Activated T-helper 17 cell treated with anti-CD3 and anti-CD28 coated beads, Interleukin-2, amount 50 U/mL, for 72 hours (primary cell): ENCODE results near the gene VPS26C. TPM values are rescaled to one million over a fixed set of nuclear protein-coding genes. Genes with fewer than 3 reads are reported as not detected.
"Not testable (repeated sequence)": the region's sequence is repeated elsewhere in the genome, so short reads cannot be mapped to it uniquely, and the experiment has no call there.

ENCODE experiments used
- ATAC-seq: fragments of 150-1000 bp; cut with Tn5 transposase; replicated peaks from 2 replicates; pipeline ENCODE4 v1.10.0; 2021; ENCODE audit warnings: mild to moderate bottlenecking, moderate library complexity
- H3K27ac Mint-ChIP-seq: one replicate; pipeline ENCODE4 v1.8.0; 2022; ENCODE audit warnings: mixed read lengths
- H3K27me3 Mint-ChIP-seq: one replicate; pipeline ENCODE4 v1.8.0; 2022; ENCODE audit warnings: mixed read lengths
- H3K36me3 Mint-ChIP-seq: one replicate; pipeline ENCODE4 v1.8.0; 2022; ENCODE audit warnings: low read depth, mild to moderate bottlenecking, mixed read lengths
- H3K4me1 Mint-ChIP-seq: one replicate; pipeline ENCODE4 v1.8.0; 2022; ENCODE audit warnings: mixed read lengths
- H3K4me3 Mint-ChIP-seq: one replicate; pipeline ENCODE4 v1.8.0; 2022; ENCODE audit warnings: mild to moderate bottlenecking, mixed read lengths
- H3K9me3 Mint-ChIP-seq: one replicate; pipeline ENCODE4 v1.8.0; 2022; ENCODE audit warnings: mixed read lengths
- total RNA-seq, 2 donors: library from RNA; stranded (reverse); gene quantifications; one replicate each; pipeline ENCODE4 v1.2.3, GENCODE V29; 2022

Gene VPS26C
- total RNA-seq, 2 donors from 2014 or later, result 72.1 to 78.5 TPM

GRCh38 chr21:37230632-37231248 lies 36.4 kb downstream of the VPS26C start:
- ATAC-seq, result no peak
- no peaks in the 10 kb centered on the region for H3K27me3 Mint-ChIP-seq
- no peak overlapping the region for H3K4me3 Mint-ChIP-seq
- H3K27ac Mint-ChIP-seq, result peak overlapping the region; percentile 53
- no peaks in the 10 kb centered on the region for H3K9me3 Mint-ChIP-seq
- peaks cover 11% of the 10 kb centered on the region for H3K4me1 Mint-ChIP-seq
- peaks cover 78% of the 10 kb centered on the region for H3K36me3 Mint-ChIP-seq

- no peak overlapping the region for H3K4me3 Mint-ChIP-seq
- H3K9me3 Mint-ChIP-seq, result no peaks in the 10 kb centered on the region
- peaks cover 95% of the 10 kb centered on the region for H3K36me3 Mint-ChIP-seq
- peaks cover 22% of the 10 kb centered on the region for H3K4me1 Mint-ChIP-seq
- H3K27ac Mint-ChIP-seq, result no peak overlapping the region
- no peak for ATAC-seq
- no peaks in the 10 kb centered on the region for H3K27me3 Mint-ChIP-seq
Measured at GRCh38 chr21:37228003-37228400, 39.1 kb downstream of the VPS26C start.

- no peak overlapping the region for H3K27ac Mint-ChIP-seq
- no peaks in the 10 kb centered on the region for H3K9me3 Mint-ChIP-seq
- H3K4me3 Mint-ChIP-seq, result no peak overlapping the region
- peaks cover 91% of the 10 kb centered on the region for H3K36me3 Mint-ChIP-seq
- ATAC-seq, result no peak
- H3K27me3 Mint-ChIP-seq, result no peaks in the 10 kb centered on the region
- H3K4me1 Mint-ChIP-seq, result peaks cover 24% of the 10 kb centered on the region
Measured at GRCh38 chr21:37227071-37228002, 39.8 kb downstream of the VPS26C start.

- Mint-ChIP-seq H3K4me3 (peak overlapping the region; percentile 35), H3K36me3 (peaks cover 84% of the 10 kb centered on the region), H3K27me3 (no peaks in the 10 kb centered on the region), H3K9me3 (no peaks in the 10 kb centered on the region), H3K27ac (peak overlapping the region; percentile 41), H3K4me1 (peaks cover 21% of the 10 kb centered on the region)
- ATAC-seq, result no peak
Measured at GRCh38 chr21:37226041-37226920, 40.9 kb downstream of the VPS26C start.

- Mint-ChIP-seq H3K9me3 (no peaks in the 10 kb centered on the region), H3K27me3 (no peaks in the 10 kb centered on the region), H3K4me3 (peak overlapping the region; percentile 35), H3K36me3 (peaks cover 77% of the 10 kb centered on the region), H3K27ac (peak overlapping the region; percentile 41), H3K4me1 (peaks cover 18% of the 10 kb centered on the region)
- ATAC-seq, result peak; percentile 20
Measured at GRCh38 chr21:37224861-37225839, 42.0 kb downstream of the VPS26C start.

- H3K4me1 Mint-ChIP-seq, result peaks cover 22% of the 10 kb centered on the region
Measured at GRCh38 chr21:37223804-37224345, 43.3 kb downstream of the VPS26C start.

GRCh38 chr21:37222248-37222647 lies 44.9 kb downstream of the VPS26C start:
- Mint-ChIP-seq H3K4me1 (peaks cover 22% of the 10 kb centered on the region), H3K36me3 (peaks cover 53% of the 10 kb centered on the region), H3K4me3 (peak overlapping the region; percentile 83)
- not testable (repeated sequence) for H3K9me3 Mint-ChIP-seq, H3K27ac Mint-ChIP-seq, H3K27me3 Mint-ChIP-seq, ATAC-seq

More at GRCh38 chr21:37223804-37224345, 43.3 kb downstream of the VPS26C start:
- Mint-ChIP-seq H3K36me3 (peaks cover 67% of the 10 kb centered on the region), H3K9me3 (no peaks in the 10 kb centered on the region), H3K4me3 (peak overlapping the region; percentile 83), H3K27ac (peak overlapping the region; percentile 23), H3K27me3 (no peaks in the 10 kb centered on the region)
- no peak for ATAC-seq

GRCh38 chr21:37220981-37221664 lies 46.0 kb downstream of the VPS26C start:
- Mint-ChIP-seq H3K27me3 (no peaks in the 10 kb centered on the region), H3K4me3 (peak overlapping the region; percentile 83), H3K4me1 (peaks cover 22% of the 10 kb centered on the region), H3K9me3 (no peaks in the 10 kb centered on the region), H3K36me3 (peaks cover 42% of the 10 kb centered on the region), H3K27ac (peak overlapping the region; percentile 94)
- peak; percentile 89 for ATAC-seq

- peaks cover 36% of the 10 kb centered on the region for H3K36me3 Mint-ChIP-seq
- no peaks in the 10 kb centered on the region for H3K27me3 Mint-ChIP-seq
- peak; percentile 39 for ATAC-seq
- H3K9me3 Mint-ChIP-seq, result no peaks in the 10 kb centered on the region
- H3K4me1 Mint-ChIP-seq, result peaks cover 16% of the 10 kb centered on the region
- H3K4me3 Mint-ChIP-seq, result peak overlapping the region; percentile 83
- H3K27ac Mint-ChIP-seq, result peak overlapping the region; percentile 94
Measured at GRCh38 chr21:37220433-37220980, 46.6 kb downstream of the VPS26C start.

GRCh38 chr21:37219761-37220432 lies 47.2 kb downstream of the VPS26C start:
- no peaks in the 10 kb centered on the region for H3K9me3 Mint-ChIP-seq
- peaks cover 30% of the 10 kb centered on the region for H3K36me3 Mint-ChIP-seq
- H3K4me3 Mint-ChIP-seq, result peak overlapping the region; percentile 83
- peaks cover 10% of the 10 kb centered on the region for H3K4me1 Mint-ChIP-seq
- no peak for ATAC-seq
- H3K27ac Mint-ChIP-seq, result peak overlapping the region; percentile 94
- no peaks in the 10 kb centered on the region for H3K27me3 Mint-ChIP-seq

GRCh38 chr21:37214952-37215351 lies 52.2 kb downstream of the VPS26C start:
- ATAC-seq, result no peak
- H3K4me1 Mint-ChIP-seq, result peaks cover 1% of the 10 kb centered on the region
- no peak overlapping the region for H3K4me3 Mint-ChIP-seq
- H3K27ac Mint-ChIP-seq, result no peak overlapping the region
- H3K36me3 Mint-ChIP-seq, result no peaks in the 10 kb centered on the region
- H3K9me3 Mint-ChIP-seq, result no peaks in the 10 kb centered on the region
- no peaks in the 10 kb centered on the region for H3K27me3 Mint-ChIP-seq

- Mint-ChIP-seq H3K27ac (no peak overlapping the region), H3K4me1 (peaks cover 16% of the 10 kb centered on the region), H3K27me3 (no peaks in the 10 kb centered on the region), H3K4me3 (no peak overlapping the region), H3K9me3 (no peaks in the 10 kb centered on the region), H3K36me3 (no peaks in the 10 kb centered on the region)
- ATAC-seq, result no peak
Measured at GRCh38 chr21:37210799-37211198, 56.3 kb downstream of the VPS26C start.
